SH-SY5Y (cell line): ENCODE results near the gene RAD51B.

ENCODE experiments used
- GATA2 ChIP-seq: IDR thresholded peaks from 2 replicates; pipeline ENCODE4 v1.6.1; 2011; ENCODE audit warnings: mild to moderate bottlenecking, low read depth, low read length
- GATA3 ChIP-seq: IDR thresholded peaks from 2 replicates; pipeline ENCODE4 v1.6.1; 2011; ENCODE audit warnings: low read depth, mild to moderate bottlenecking, low read length, moderate library complexity

The RAD51B gene

DNA sequence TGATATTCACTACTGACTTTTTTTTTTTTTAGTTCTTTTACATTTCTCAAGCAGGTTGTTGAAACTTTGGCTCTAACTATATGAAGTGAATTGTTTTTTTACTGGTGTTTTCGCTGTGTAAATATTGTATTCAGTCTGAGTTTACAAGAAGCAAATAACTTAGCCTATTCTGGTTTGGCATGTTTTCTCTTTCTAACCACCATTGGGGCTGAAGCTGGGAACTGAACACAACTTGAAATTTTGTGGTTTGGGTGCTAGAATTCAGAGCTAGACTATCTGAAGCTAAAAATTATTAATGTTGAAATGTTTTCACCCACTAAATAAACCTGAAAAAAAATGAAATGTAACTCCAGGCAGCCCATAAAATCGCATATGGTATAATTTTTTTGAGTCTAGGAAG is 37.2 kb downstream of the RAD51B start:
- TF ChIP-seq GATA3: no peak
- no peak for TF ChIP-seq GATA2

- TF ChIP-seq GATA2 (no peak), GATA3 (no peak)
Observed at GRCh38 chr14:67857778-67858350, 38.3 kb downstream of the RAD51B start.

GRCh38 chr14:67859169-67859749 is 39.7 kb downstream of the RAD51B start:
- TF ChIP-seq GATA2: no peak
- no peak for TF ChIP-seq GATA3

DNA sequence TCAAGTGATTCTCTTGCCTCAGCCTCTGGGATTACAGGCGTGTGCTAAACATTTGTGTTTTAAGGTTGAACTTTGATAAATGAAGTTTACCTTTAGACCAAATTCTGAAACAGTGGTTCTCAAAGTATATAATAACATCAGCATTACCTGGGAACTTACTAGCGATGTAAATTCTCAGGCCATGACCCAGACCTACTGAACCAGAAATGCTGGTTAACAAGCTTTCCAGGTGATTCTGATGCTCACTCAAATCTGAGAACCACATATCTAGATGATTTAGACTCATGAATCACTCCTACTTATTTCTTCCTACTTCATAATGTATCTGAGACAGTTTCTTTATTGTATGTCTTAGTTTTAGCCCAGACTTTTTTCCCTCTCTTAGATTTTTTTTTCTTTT is 43.6 kb downstream of the RAD51B start:
- no peak for TF ChIP-seq GATA2
- TF ChIP-seq GATA3: no peak

- no peak for TF ChIP-seq GATA3
- no peak for TF ChIP-seq GATA2
Observed at GRCh38 chr14:67875175-67876006, 55.8 kb downstream of the RAD51B start.

DNA sequence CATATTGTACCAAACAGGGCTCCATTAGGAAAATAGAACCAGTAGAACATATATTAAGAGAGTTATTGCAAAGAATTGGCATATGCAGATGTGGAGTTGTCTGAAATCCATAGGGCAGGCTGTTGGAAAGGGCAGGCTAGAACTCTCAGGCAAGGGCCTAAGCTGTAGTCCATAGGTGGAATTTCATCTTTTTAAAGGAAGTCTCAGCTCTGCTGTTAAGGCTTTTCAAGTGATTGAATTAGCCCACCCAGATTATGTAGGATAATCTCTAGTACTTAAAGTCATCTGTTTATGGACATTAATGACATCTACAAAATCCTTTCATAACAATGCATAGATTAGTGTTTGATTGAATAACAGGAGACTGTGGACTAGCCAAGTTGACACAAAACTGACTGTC is 59.4 kb downstream of the RAD51B start:
- TF ChIP-seq GATA3: no peak
- TF ChIP-seq GATA2: no peak

DNA sequence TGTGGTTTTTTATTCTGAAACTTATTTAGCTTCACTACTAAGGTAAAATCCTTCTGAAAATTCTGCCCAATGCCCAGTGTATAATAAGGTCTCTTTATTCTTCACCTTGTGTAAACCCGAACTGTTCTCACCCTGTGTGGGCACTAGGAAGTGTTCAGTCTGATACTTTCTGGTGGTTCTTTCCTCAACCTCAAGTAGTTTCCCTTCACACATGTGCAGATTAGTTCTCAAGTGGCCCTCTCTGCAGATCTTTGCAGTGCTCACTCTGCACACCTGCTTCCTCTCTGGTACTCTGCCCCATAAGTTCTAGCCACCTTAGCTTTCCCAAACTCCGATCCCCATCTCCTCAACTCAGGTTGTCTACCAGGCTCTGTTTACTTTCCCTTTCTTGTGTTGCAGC is 61.6 kb downstream of the RAD51B start:
- TF ChIP-seq GATA2 (no peak), GATA3 (no peak)

GRCh38 chr14:67882986-67883555 is 63.5 kb downstream of the RAD51B start:
- no peak for TF ChIP-seq GATA3

- TF ChIP-seq GATA2 (no peak), GATA3 (no peak)
Observed at GRCh38 chr14:67883717-67884116, 64.1 kb downstream of the RAD51B start.

GRCh38 chr14:67886191-67886590 is 66.6 kb downstream of the RAD51B start:
- TF ChIP-seq GATA2: no peak
- no peak for TF ChIP-seq GATA3

- TF ChIP-seq GATA2: no peak
- TF ChIP-seq GATA3: no peak
Observed at GRCh38 chr14:67887478-67887877, 67.9 kb downstream of the RAD51B start.

GRCh38 chr14:67889455-67889854 is 69.9 kb downstream of the RAD51B start:
- TF ChIP-seq GATA2 (no peak), GATA3 (no peak)

GRCh38 chr14:67892466-67893100 is 73.0 kb downstream of the RAD51B start:
- no peak for TF ChIP-seq GATA3
- no peak for TF ChIP-seq GATA2

DNA sequence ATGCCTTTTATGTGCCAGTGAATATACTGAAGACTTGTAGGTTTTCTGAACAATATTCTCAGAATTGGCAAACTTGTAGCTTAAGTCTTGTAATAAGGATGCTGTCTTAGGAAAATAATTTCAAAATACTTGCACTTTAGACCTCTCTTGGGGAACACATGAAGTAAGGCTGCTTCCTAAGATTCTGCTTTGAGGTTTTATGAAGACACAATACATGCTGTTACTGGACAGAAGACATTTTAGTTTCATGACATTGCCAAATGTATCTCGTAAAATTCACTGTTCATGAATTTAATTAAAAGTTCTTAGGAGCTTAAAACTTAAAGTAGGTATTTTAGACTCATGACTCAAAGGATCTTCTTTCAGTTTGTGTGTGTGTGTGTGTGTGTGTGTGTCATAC is 80.7 kb downstream of the RAD51B start:
- TF ChIP-seq GATA2 (no peak), GATA3 (no peak)

DNA sequence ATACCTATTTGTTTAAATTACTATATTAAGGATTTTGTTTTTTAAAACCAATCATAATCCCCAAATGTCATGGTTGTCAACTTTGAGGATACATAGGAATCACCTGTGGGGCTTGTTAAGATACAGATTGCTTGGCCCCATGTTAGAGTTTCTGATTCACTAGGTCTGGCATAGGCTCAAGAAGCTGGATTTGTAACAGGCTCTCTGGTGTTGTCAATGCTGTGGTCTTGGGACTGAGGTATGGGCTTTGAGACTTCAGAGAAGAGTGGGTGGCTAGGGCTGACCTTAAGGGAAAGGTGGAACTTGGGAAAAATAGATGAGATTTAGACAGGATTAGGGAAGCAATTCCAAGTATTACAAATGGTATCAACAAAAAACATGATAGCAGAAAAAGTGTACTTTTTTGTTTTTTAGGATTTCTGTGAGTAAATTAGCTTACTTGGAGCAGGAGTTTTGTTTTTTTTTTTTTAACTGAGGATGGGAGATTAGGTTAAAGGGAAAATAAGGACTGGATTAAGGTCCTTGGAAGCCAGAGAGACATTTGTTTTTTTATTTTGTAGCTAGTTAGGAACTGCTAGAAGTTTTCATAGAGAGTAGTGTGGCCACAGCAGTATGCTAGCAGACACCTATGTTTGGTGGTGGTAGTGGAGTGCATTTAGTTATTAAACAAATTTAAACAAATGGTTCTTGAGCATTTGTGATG is 88.6 kb downstream of the RAD51B start:
- TF ChIP-seq GATA2 (no peak), GATA3 (no peak)
